NCI-H128 (cell line): ENCODE data around the gene RFX8.
"Not testable (repeated sequence)": the region's sequence is repeated elsewhere in the genome, so short reads cannot be mapped to it uniquely, and the experiment has no call there.

Experiments
- DNase-seq: peaks from one replicate; lab custom pipeline; 2025; ENCODE audit not compliant: unreplicated experiment; lab: John Stamatoyannopoulos, UW

Gene RFX8

DNA sequence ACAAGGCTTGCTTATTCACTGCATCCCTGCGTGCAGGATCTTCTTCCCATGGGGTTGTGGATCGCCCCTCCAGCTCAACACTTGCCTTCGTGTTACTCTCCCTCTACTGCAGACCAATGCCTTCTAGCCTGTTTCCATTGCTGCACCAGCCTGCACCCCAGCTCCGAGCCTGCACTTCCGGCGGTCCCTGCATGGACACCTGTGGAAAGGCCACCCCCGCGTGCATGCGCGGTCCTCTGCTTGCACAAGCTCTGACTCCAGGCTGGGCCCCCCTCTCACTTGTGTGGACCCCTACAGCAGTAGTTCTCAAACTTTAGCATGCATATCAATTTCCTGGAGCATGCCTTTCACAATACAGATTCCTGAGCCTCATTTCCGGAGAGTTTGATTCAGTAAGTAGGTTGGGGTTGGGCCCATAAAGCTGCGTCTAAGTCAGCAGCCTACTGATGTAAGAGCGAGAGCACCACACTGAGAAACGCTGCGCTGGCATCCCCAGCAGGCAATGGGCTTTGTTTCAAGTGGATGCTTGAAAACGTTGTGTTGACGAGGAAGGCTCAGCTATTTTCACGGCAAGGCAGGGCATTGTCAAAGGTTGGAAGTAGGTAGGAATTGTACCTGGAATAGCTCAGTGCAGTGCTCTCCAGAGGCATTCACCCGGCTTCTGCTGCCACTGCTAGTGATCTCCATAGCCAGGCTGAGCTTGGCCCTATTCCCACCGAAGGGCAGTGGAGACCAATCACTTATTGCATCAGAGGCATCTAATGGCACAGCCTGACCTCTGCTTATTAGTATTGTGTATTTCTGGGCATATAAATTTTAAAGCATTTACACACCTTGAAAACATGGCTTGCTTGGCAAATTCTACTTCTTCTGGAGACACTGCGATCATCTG is 120.2 kb downstream of the RFX8 start:
- no peak for DNase-seq

DNA sequence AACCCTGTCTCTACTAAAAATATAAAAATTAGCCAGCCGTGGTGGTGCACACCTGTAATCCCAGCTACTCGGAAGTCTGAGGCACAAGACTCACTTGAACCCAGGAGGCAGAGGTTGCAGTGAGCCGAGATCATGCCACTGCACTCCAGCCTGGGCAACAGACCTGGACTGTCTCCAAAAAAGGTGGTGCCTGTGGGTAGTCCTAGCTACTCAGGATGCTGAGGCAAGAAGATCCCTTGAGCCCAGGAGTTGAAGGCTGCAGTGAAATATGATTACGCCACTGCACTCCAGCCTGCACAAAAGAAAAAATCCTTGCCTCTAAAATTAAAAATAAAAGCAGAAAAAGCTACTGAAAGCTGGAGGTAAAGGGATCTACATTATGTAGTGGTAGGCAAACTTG is 122.3 kb downstream of the RFX8 start:
- not testable (repeated sequence) for DNase-seq

DNA sequence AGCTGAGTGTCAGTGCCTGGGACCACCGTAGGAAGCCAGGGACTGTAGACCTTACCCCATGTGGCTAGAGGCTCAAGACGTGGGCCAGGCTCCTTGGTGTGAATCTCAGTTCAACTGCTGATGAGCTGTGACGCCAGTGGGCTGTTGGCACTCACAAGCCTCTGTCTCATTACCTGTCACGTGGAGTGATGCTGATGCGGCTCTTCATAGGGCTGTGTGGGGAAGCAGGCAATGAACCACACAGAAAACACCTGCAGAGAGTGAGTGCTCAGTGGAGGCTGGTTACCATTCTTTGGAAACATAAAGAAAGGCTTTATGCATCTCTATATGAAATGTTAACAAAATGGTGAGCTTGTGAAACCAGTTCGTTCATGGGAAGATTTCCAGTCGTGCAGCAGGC is 123.7 kb downstream of the RFX8 start:
- no peak for DNase-seq

DNA sequence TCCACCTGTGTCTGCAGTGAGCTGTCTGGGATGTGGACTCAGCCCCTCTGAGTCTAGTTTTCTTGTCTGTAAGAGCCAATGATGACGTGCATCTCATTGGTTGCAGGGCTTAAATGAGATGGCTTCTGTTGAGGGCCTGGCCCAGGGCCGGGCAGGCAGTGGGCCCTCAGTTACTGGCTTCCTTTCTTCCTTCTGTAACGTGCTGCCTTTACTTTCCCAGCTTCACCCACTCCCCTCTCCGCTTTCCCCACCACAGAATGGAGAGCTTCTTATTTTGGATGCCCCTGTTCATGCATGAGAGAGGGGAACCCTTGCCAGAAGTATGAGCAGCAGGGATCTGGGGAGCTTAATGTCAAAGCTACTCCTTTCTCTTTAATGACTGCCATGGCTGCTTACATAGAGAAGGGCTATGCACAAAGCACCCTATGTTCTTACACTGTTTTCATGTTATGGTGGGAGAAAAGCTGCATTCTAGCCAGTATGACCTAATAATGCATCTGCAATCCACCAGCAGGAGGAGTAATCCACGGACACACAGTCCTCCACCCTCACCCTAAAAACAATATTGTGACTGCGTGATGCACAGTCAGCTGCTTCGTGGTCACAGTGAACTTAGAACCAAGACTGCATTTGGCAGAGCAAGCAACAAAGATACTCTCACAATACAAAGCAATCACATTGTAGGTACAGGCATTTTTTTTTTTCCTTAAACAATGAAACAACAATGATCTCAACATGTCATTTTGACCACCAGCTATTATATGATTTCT is 124.8 kb downstream of the RFX8 start:
- DNase-seq: no peak

DNA sequence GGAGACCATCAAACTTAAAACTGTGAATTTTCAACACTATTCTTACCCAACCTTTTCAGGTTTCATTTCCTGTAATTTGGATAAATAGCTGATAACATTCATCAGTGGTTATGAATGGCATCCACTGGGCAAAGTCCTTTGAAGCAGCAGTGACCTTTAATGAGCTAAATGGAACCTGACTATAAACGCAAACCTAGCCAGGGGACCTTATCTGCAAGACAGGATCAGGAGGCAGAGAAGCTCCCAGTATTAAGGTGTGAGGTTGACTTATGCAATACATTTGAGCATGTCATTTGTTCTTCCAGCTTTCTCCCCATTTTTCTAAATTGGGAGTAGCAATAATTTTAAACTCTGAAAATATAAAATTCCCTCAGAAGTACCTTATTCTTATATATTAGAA is 126.0 kb downstream of the RFX8 start:
- no peak for DNase-seq
